Tibial nerve (tissue), 4 donors: ENCODE data around the gene AGAP3. TPM values are rescaled to one million over a fixed set of nuclear protein-coding genes. Genes with fewer than 3 reads are reported as not detected.
A peak's percentile ranks its signal among the peaks of the same experiment; 100 is the strongest.

ENCODE experiments used
- DNase-seq, 2 donors: peaks; one replicate each; pipeline ENCODE4 v3.0.0-alpha.2; 2019; ENCODE audit warnings: low spot score in 2 of 2
- H3K27ac ChIP-seq, 4 donors: fragments of 200-600 bp; sonication (generic) in 3 of 4; one replicate each; pipeline ENCODE4 v1.5.1; 2017 to 2019; ENCODE audit warnings: mild to moderate bottlenecking in 1 of 4
- H3K27me3 ChIP-seq, 2 donors: fragments of 200-600 bp; sonication (generic) in 1 of 2; one replicate each; pipeline versions ENCODE4 v1.5.1 to v1.6.0; 2017 to 2019
- H3K36me3 ChIP-seq, 3 donors: fragments of 200-600 bp; sonication (generic); one replicate each; pipeline ENCODE4 v1.5.1; 2018 to 2019
- H3K4me1 ChIP-seq, 4 donors: fragments of 200-600 bp; sonication (generic) in 3 of 4; one replicate each; pipeline ENCODE4 v1.5.1; 2017 to 2019
- H3K4me3 ChIP-seq, 4 donors: fragments of 200-600 bp; sonication (generic) in 3 of 4; one replicate each; pipeline ENCODE4 v1.5.1; 2017 to 2019; ENCODE audit warnings: mild to moderate bottlenecking in 1 of 4, moderate library complexity in 1 of 4
- H3K9me3 ChIP-seq, 4 donors: fragments of 200-600 bp; sonication (generic) in 3 of 4; one replicate each; pipeline ENCODE4 v1.5.1; 2017 to 2019
- EP300 ChIP-seq, 2 donors: sonication (generic); formaldehyde crosslinking; IDR thresholded peaks; one replicate each; pipeline ENCODE4 v1.6.1; 2017; ENCODE audit warnings: antibody characterized with exemption in 2 of 2, mild to moderate bottlenecking in 1 of 2
- POLR2A ChIP-seq, 2 donors: fragments of 450-650 bp; IDR thresholded peaks; one replicate each; pipeline ENCODE4 v1.6.1; 2017; ENCODE audit warnings: antibody characterized with exemption in 2 of 2, mild to moderate bottlenecking in 2 of 2, moderate library complexity in 2 of 2
- WGBS, 2 donors: methylation state at CpG; one replicate each; pipeline ENCODE4 v1.1.5; 2018; 5-methylcytosine and 5-hydroxymethylcytosine counted together
- total RNA-seq, 4 donors: library from RNA; depleted of rRNA; stranded (reverse); fragments of >200 nt; gene quantifications; one replicate each; pipeline ENCODE4 v1.1.0, GENCODE V29; 2016
- TF ChIP-seq, protein P1 (sequence below), 5 experiments: fragments of 200-600 bp in 3 of 5; fragments of 450-650 bp in 2 of 5; sonication (generic) in 3 of 5; IDR thresholded peaks; one replicate each; pipeline ENCODE4 v1.5.1; 2016 to 2019; ENCODE audit warnings: antibody characterized with exemption in 5 of 5, mild to moderate bottlenecking in 3 of 5, moderate library complexity in 2 of 5

The AGAP3 gene
- total RNA-seq, 4 donors from 2014 or later = 40.0 to 114 (median 87.2) TPM

- H3K36me3 ChIP-seq = peaks cover 4 to 99% (median 4%) of the 10 kb centered on the region in 3 donors
- TF ChIP-seq POLR2A (IDR thresholded peaks at IDR 0.05) (no peak), EP300 (IDR thresholded peaks at IDR 0.05) (peak in 1 of 2 donors; percentile 14)
- TF ChIP-seq, protein P1, sequence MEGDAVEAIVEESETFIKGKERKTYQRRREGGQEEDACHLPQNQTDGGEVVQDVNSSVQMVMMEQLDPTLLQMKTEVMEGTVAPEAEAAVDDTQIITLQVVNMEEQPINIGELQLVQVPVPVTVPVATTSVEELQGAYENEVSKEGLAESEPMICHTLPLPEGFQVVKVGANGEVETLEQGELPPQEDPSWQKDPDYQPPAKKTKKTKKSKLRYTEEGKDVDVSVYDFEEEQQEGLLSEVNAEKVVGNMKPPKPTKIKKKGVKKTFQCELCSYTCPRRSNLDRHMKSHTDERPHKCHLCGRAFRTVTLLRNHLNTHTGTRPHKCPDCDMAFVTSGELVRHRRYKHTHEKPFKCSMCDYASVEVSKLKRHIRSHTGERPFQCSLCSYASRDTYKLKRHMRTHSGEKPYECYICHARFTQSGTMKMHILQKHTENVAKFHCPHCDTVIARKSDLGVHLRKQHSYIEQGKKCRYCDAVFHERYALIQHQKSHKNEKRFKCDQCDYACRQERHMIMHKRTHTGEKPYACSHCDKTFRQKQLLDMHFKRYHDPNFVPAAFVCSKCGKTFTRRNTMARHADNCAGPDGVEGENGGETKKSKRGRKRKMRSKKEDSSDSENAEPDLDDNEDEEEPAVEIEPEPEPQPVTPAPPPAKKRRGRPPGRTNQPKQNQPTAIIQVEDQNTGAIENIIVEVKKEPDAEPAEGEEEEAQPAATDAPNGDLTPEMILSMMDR (IDR thresholded peaks at IDR 0.05) = no peak
- H3K9me3 ChIP-seq = no peaks in the 10 kb centered on the region
- peak overlapping the region in 3 of 4 donors; percentile 22 to 72 (median 53) for H3K27ac ChIP-seq
- 40 to 41% methylated on average over 12 to 19 of the region's 19 CpGs for WGBS, 2 donors
- H3K4me1 ChIP-seq = peaks cover 0 to 16% (median 8%) of the 10 kb centered on the region in 4 donors
- H3K4me3 ChIP-seq = no peak overlapping the region
- DNase-seq = no peak
- no peaks in the 10 kb centered on the region for H3K27me3 ChIP-seq
Measured at GRCh38 chr7:151131592-151132293, 45.5 kb downstream of the AGAP3 start.

- no peaks in the 10 kb centered on the region for H3K9me3 ChIP-seq
- TF ChIP-seq EP300 (IDR thresholded peaks at IDR 0.05) = no peak
- TF ChIP-seq POLR2A (IDR thresholded peaks at IDR 0.05) = no peak
- TF ChIP-seq, protein P1 (IDR thresholded peaks at IDR 0.05) = no peak
- peaks cover 0 to 16% (median 8%) of the 10 kb centered on the region in 4 donors for H3K4me1 ChIP-seq
- H3K4me3 ChIP-seq = no peak overlapping the region
- peaks cover 4 to 99% (median 4%) of the 10 kb centered on the region in 3 donors for H3K36me3 ChIP-seq
- peak overlapping the region in 3 of 4 donors; percentile 22 to 72 (median 53) for H3K27ac ChIP-seq
- DNase-seq = no peak
- H3K27me3 ChIP-seq = no peaks in the 10 kb centered on the region
- WGBS, 2 donors = 95% methylated on average over 16 to 18 of the region's 21 CpGs
Measured at GRCh38 chr7:151132461-151133205, 46.4 kb downstream of the AGAP3 start.

DNA sequence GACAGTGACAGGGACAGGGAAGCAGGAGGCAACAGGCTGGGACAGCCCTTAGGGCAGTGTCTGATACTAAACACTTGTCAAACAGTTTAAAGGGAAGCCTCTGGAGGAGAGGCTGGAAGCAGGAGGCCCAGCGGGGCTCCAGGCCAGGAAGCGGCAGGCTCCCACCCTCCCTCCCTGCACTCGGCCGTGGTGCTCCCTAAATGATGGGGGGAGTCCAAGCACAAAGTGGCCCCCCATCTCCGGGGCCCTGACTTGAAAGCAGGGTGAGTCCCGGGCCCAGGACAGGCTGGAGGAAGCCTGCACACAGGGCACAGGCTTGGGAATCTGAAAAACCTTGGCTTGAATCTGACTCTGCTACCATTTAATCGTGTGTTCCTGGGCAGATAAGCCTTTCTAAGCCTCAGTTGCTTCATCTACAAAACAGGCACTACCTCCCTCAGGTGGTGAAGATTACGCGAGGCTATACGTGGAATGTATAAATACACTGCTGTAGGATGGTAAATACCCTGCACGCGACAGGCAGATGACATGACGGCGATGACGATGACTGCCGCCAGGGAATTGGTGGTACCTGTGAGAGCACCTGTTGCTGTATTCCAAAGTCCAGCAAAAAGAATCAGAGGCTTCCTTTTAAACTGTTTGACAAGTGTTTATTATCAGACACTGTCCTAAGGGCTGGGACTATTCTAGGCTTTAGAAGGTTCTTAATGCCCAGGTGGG, 47.2 kb downstream of the AGAP3 start:
- Histone ChIP-seq H3K4me1 (peaks cover 0 to 16% (median 8%) of the 10 kb centered on the region in 4 donors), H3K36me3 (peaks cover 4 to 99% (median 8%) of the 10 kb centered on the region in 3 donors), H3K27ac (peak overlapping the region in 1 of 4 donors; percentile 53), H3K27me3 (no peaks in the 10 kb centered on the region), H3K4me3 (no peak overlapping the region), H3K9me3 (no peaks in the 10 kb centered on the region)
- WGBS, 2 donors = 86 to 92% methylated on average over 16 of the region's 16 CpGs
- no peak for TF ChIP-seq POLR2A (IDR thresholded peaks at IDR 0.05)
- TF ChIP-seq, protein P1 (IDR thresholded peaks at IDR 0.05) = no peak
- no peak for TF ChIP-seq EP300 (IDR thresholded peaks at IDR 0.05)
- no peak for DNase-seq

DNA sequence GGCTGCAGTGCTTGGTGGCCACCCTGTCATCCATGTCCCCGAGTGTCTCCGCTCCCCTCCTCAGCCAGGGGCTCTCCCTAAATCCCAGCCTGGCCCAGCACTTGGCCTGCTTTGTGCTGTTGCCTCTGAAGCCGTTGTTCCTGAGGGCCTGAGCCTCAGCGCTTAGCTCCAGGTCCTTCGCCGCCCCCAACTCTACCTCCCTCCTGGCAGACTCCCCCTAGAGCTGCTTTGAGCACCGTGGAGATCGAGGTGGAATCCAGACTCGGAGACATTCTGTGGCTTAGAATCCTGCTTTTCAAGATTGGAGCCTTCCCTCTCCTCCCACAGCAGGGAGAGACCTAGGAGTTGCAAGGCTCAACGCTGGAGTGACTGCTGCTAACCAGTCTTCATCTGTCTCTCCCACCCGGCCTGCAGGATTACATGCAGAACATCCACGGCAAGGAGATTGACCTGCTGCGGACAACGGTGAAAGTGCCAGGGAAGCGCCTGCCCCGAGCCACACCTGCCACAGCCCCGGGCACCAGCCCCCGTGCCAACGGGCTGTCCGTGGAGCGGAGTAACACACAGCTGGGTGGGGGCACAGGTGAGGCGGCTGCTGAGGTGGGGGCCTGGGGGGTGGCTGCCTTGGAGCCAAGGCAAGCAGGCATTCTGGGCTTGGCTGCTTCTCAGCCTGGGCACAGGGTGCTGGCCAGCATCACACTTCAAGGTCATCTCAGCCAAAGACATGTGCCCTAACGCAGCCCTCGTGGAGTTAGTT, 47.9 kb downstream of the AGAP3 start:
- Histone ChIP-seq H3K4me3 (no peak overlapping the region), H3K4me1 (peaks cover 0 to 16% (median 8%) of the 10 kb centered on the region in 4 donors), H3K9me3 (no peaks in the 10 kb centered on the region), H3K36me3 (peaks cover 4 to 99% (median 8%) of the 10 kb centered on the region in 3 donors), H3K27me3 (no peaks in the 10 kb centered on the region), H3K27ac (no peak overlapping the region)
- WGBS, 2 donors = 92 to 97% methylated on average over 23 of the region's 24 CpGs
- DNase-seq = no peak
- TF ChIP-seq, protein P1 (IDR thresholded peaks at IDR 0.05) = no peak
